HG02642 (cell line): ENCODE results near the gene CCND2.

Source experiments
- ATAC-seq: cut with Tn5 transposase; IDR thresholded peaks from one replicate; pipeline ENCODE4 v1.9.1; 2021; ENCODE audit warnings: mild to moderate bottlenecking; ENCODE audit not compliant: unreplicated experiment, poor library complexity

The CCND2 gene

DNA sequence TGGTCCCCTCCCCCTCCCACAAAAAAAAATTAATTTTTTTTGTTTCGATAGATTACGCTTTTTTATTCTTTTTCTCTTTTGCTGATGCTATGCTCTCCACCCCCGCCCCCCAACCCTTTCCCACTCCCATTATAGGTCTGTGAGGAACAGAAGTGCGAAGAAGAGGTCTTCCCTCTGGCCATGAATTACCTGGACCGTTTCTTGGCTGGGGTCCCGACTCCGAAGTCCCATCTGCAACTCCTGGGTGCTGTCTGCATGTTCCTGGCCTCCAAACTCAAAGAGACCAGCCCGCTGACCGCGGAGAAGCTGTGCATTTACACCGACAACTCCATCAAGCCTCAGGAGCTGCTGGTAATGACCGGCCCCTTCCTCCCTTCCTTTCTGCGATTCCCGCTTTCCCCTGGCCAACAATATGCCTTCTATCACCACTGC is 2.3 kb downstream of the CCND2 start:
- no peak for ATAC-seq

DNA sequence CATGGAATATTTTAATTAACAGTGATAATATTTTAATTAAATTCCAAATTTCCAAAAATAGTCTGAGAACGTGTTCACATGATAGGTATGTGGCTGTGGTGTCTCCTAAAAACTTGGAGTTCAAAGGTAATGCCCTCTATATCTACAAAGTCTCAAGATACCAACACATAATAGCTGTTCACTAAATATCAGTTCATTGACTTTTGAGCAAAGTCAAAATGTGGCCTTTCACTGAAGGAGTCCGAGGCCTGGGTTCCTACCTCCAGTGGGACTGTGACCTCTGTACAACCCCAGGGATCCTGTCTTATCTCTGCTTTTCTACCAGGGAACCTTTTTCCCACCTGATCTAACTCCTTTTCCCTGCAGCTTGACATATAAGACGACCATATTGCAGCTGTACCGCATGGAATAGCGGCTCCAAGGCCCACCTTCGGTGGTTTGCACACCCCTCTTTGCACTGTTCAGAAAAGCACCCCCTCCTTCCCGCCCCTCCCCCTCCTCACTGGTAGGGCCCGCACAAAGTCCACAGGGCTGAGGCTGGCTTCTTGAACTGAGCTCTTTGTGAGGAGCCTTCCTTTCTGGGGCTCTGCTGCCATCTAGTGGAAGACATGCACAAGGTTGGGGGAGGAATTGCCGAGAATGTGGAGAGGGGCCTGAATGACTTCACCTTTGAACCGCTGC is 3.1 kb downstream of the CCND2 start:
- peak; percentile 25 for ATAC-seq

DNA sequence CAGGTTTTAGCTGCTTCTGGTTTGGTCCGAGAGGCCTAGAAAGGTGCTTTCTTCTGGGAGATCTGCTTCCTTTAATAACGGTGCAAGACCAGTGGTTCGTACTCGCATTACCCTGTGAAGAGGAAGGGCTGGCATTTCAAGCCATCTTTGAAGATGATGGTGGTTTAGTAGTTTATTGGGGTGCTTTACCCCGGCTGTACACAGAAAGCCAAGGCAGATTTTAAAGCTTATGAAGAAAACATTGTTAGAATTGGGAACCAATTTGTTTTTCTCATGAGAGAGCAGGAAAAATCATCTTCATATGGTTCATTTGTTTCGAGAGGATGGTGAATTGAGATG is 3.6 kb downstream of the CCND2 start:
- no peak for ATAC-seq

DNA sequence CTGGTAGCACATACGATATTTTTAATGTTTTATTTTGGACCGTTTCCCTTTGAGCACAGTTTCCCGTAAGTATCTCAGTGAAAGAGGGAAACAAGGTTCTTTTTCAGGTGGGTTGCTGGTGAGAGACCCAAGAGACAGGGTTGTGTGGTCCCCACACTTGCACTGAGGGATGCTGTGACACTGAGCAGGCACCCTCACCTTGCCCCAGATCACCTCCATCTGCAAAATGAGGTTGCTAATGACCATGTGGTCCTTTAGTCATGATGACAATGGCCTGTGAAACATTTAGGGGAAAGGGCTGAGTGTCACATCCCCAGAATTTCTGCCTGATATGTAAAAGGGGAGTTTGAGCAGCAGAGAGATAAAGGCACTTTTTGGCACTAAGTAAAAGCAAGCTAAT is 4.3 kb downstream of the CCND2 start:
- no peak for ATAC-seq

DNA sequence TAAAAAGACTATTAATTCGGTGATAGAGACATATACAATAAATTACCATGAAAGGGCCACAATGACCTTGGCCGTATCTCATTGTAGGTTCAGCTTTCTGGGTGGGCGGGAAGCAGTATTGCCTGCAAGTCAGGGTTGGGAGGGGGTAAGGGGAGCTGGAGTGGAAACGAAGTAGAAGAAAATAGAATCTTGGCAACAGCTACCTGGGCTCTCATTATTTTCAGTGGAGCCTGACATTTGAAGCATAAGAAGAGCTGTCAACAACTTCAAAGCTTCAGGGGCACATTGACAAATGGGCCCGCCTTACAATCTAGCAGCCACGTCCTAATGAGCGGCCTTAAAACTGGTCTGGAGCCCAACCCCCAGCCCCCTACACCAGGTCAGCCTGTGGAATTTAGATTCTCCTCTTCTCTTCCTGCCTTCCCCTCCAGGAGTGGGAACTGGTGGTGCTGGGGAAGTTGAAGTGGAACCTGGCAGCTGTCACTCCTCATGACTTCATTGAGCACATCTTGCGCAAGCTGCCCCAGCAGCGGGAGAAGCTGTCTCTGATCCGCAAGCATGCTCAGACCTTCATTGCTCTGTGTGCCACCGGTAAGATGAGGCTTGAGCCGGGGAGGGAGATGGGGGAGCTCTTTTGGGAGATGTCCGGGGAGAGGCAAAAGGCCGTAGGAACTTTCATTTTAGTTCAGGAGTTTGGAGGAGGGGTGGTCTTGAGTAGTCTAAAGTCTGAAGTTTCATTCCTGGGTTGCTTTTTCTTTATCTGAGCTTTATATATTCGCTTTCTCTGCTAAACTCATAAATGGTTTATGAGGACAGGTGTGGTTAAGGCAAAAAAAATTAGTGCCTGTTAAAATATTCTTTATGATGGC is 5.0 kb downstream of the CCND2 start:
- ATAC-seq, result no peak

DNA sequence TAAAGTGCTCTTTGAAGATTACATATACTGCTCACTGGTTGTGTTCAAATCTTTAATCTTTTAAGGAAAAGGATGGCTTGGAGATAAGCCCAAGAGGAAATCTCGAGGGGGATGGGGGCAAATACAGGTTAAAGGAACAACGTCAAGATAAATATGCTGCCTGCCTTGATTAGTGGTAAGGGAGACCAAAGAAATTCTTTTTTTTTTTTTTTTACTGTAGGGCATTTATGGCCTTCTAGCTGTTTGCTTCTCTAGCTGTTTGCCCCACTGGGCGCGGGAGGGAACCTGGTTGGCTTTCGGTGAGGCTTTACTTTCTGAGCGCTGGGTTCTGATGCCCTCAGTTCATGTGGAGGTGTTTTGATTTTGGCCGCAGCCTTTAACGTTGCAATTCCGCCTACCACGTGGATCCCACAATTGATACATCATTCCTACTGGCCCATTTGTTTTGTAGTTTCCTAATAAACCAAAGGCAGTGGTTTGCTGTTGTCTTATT is 5.7 kb downstream of the CCND2 start:
- ATAC-seq, result no peak

DNA sequence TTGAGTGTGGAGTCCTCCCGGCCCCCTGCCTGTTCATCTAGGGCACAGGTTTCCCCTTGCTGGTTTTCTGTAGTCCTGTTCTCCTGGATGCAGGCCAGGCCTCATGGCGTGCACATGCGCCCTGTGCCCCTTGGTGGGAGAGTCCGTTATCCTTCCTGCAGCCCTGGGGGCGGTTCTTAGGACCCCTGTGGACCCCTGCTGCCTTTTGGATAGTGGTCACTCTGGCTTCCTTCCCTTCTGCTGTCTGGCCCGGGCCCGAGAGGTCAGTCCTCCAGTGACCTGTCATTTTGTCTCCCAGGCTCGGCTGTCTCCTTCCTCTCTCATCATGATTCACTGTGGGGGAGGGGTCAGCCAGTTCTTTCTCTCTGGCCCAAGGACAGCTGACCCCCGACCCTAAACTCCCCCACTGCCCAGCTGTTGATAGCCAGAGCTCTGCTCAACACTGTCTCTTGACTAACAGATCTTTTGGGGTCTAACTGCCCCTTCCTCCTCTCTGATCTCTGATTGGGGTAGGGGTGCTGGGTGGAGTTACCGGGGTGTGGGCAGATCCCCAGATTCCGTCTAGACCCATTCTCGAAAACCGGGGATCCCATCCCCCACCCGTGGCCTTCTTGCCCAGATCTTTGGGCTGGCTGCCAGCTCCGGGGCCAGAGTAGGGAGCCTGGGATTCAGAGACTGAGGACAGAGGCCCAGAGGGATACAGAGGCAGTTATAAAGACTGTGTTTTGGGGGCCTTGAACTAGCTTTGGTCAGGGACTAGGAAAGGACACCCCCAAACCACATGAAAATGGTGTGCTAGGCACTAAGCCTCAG is 7.0 kb downstream of the CCND2 start:
- no peak for ATAC-seq

DNA sequence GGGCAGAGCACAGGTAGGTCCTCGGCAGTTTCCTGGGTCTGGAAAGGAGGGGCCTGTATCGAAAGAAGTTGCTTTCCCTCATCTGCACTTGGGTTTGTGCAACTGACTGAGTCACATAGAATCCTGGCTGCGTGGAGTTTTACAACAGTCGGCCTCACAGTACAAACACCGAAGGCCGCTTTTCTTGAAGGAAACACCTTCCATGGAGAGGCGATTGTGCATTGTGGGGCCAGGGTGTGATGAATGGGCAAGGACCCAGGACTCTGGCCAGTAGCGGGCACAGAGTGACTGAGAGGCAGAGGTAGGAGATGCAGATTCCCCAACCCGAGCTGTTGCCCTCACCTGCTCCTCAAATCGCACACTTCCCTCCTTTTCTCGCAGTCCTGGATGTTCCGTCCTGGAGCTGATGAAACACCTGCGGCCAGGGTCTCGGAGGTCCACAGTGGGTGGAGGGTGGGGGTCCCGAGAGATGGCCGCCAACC is 7.7 kb downstream of the CCND2 start:
- ATAC-seq, result no peak

DNA sequence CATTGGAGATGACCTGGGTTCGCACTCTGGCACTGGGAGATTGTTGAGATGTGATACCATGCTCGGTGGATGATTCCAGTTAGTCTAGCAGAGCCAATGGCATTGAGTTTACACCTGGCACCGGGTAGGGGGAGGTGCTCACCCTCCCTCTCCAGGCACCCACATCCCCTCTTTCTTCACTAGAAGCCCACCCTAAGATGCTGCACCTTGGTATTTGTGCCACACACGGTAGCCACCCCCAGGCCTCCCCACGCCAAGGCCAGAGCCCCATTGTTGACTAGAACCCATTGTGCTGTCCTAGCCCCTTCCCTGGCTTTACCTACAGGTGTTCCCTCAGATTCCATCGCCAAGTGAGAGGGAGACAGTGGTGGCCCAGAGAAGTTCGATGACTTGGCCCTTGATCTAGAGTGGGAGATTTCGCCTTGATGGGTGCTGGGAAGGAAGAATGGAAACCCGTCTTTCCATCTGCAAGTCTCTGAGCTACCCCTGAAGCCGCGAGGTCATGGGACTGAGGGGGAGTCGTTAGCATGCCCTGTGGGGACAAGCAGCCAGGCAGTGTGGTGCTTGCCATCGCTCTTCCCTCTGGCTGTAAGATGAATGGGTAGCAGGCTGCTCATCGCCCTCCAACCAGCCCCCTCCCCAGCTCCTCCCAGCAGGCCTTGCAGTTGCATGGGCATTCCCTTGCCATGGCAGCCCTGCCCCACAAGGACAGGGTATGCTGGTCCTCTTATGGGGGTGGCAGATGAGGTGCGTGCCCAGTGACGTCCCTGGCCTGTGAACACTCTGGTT is 8.7 kb downstream of the CCND2 start:
- no peak for ATAC-seq

DNA sequence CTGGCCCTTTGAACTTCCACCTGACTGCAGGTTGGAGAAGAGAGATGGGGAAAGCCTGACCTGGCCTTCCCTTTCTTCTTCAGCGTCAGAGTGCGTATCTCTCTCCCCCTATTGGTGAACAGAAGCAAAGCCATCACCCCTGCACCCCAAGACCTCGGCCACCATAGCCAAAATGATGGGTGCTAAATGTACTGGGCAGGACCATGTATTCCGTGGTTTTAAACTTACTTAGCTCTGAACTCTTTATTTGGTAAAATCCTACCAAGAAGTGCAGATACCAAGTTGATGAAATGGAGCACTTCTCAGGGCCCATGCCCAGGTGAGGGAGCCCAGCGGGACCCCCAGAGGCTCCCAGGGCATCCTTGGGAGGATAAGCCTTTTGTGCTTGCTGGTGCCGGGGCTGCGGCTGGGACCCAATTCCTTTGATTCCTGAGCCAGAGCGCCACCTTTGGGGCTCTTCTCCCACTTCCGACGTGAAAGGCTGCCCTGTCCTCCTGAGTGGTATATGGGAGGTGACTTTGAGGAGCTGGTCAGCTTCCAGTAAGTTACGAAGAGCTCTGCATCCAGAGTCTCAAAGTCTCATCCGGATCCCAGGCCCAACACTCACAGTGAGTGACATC is 9.4 kb downstream of the CCND2 start:
- no peak for ATAC-seq

DNA sequence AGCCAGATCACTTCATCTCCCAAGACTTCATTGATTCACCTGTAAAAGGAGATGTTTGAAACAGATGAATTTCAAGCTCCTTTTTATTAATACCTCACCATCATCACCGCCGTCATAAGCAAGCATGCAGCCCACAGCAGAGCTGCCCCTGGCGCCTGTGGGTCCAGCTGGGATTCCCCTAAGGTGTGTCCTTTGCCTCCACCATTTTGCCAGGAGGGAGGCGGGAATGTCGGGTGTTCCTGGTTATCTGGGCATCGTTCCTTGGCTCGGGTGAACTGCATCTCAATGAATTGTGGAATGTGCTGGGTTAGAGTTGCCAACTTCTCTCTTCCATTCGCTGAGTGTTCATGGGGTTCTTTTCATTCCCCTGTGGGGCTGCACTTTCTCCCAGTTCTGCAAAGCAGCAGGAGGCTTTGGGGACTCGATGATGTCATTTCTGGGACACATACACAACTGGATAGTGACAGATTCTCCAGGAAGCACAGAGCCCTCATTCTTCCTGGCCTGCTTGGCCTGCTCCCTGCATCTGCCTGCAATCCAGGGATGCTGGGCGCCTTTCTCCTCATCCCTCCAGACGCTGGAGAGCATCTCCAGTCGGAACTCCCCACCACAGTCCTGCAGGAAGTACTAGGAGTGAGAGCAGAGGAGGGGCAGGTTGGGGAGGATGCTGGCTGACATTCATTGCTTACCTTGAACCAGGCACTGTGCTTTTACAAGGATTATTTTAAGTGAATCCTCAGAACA is 10.1 kb downstream of the CCND2 start:
- ATAC-seq, result no peak

DNA sequence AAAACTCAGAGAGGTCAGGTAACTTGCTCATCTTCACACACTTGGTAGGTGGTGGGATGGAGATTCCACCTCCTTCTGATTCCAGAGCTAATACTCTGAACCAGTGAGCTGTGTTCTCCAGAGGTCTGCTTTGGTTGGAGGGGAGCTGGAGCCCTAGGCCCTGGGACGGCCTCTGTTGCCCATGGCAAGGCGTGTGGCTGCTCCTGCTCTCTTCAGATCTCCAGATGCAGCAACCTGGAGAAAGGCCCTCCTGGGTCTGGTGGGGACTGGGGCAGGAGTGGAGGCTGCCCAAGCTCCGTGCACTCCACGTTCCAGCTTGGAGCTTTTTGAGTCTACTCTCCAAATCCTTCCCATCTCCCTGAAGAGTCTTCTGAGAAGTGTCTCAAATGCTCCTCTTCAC is 10.7 kb downstream of the CCND2 start:
- ATAC-seq, result no peak

DNA sequence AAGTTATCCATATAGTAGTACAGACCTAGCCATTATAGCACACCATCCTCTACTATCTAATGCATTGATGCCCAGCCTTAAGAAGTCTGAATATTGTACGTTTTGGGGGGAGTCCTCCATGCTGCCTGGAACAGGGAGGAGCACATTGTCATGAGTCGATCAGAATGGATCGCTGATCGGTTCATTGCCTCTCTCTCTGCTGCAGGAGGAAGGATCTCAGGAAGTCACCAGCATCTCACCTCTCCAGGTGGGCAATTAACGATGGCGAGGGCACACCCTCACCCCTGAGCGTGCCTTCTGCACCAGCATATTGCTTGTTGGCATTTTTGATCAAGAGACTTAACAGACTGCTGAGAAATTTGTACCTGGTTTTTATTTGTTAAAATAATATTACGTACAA is 11.5 kb downstream of the CCND2 start:
- ATAC-seq, result no peak

DNA sequence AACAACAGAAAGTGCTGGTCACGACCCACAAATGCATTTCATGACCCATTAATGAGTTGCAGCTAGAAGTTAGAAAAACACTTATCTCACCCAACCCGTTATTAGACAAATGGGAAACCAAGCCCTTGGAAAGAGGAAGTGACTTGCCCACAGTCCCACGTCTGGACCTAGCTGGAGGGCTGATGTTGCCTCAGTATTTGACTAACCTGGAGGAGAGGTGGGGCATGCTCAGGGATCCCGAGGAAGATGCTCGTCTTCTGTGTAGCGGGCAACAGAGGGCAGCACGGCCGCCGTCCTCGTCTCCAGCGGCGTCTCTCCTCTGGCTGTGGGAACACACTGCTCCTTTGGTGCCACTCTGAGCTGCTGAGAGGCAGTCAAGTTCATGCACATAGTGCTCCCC is 12.7 kb downstream of the CCND2 start:
- no peak for ATAC-seq

DNA sequence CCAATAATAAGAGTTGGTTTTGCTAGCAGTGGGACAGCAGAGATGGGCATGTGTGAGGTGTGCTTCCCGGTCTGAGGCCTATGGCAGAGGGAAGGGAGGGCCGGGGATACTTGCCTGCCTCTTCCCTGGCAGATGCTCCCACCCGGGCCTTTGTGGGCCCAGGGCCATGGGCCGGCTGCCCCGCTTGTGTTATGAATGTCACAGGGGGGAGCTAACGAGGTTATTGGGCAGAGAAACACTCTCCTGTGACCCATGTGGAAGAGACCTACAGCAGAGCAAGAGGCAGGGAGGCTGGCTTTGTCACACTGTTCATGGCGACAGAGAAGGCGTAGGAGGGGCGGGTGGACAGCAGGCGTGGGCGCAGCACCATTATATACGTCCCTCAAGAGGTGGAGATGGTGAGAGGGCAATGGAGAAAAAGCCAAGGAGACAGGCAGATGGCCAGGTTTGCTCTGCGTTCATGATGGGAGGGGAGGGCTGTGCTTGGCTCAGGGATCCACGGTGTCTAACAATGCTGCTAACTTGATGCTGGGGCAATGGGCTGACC is 13.3 kb downstream of the CCND2 start:
- no peak for ATAC-seq

DNA sequence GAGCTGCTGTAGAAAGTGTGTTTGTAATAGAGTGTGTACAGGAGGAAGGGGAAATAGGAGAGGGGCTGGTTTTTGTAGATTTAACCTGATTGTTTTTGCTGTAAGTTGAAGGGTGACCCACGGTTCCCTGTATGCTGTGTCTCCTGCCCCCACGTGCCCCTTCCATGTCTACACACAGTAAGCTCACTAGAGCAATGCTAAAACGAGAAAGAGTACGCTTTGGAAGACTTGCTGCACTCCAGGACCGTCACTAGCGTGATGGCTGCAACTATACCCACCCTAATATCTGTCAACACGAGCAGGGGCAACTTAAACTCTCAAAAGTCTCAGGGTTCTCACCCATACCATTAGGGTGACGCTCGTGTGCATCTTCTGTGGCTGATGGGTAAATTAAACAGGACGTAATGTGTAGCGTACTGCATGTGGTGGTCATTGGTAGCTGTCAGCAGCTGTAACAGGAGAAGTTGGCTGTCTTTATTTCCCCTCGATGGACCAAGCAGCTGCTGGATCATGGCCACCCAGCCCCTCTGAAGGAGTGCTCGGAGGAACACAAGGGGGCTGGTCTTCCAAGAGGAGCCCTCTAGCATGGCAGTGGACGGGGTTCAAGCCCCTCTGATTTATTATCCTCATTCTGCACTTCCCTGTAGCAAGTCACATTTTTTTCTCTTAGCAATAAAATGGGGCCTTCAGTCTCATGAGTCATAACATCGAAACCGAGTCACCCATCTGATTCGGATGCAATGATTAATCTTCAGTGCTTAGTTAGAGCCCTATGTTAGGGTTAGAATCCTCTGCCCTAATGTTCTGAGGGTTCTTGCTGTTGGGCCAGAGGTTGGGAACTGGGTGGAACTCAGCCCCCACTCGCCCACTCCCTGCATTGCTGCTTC is 14.0 kb downstream of the CCND2 start:
- ATAC-seq, result no peak

DNA sequence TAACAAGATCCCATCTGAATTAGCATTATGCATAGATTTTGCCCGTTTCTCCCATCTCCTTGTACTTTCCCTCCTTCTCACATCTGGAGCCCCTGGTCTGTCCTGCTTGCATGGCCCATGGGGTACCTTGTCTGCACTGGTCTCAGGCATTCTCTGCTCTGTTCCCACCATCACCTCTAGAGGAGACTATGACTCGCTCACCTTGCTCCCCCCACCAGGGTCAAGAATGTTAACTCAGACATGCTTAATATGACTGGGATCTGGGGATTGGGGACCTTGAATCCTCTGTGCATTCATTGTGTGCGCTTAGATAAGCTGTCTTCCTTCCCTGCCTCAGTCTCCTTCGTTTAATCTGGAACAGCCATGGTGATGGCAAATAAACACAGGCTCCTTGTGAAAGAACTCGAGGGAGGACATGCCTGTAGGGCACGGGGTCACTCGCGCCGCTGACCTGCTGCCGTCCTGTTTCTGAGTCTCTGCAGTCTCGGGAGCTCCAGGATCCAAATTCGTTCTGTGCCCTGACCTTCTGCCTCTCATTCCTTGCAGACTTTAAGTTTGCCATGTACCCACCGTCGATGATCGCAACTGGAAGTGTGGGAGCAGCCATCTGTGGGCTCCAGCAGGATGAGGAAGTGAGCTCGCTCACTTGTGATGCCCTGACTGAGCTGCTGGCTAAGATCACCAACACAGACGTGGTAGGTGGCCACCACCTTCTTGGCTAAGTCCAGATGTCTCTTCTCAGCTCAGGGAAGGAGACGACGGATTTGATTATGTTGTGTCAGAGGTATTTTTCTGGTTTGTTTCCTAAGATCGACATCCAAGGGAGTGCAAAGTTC is 15.0 kb downstream of the CCND2 start:
- ATAC-seq, result no peak
